ENCODE measurements around the gene PF4V1. TPM values are rescaled to one million over a fixed set of nuclear protein-coding genes. Genes with fewer than 3 reads are reported as not detected.

Gene PF4V1
- total RNA-seq: not detected

- POLR2A ChIA-PET: no interaction called here
- peaks cover 9% of the 10 kb centered on the region for H3K27me3 Mint-ChIP-seq (ENCODE audit: low read depth)
- no peak for DNase-seq
- H3K4me3 Mint-ChIP-seq: no peak within 1 kb of the TSS
- no peaks in the 10 kb centered on the region for H3K9me3 Mint-ChIP-seq (ENCODE audit: insufficient read depth)
- no peaks in the 10 kb centered on the region for H3K4me1 Mint-ChIP-seq (ENCODE audit: low read depth)
- H3K27ac Mint-ChIP-seq: no peak within 1 kb of the TSS
- no peak for ATAC-seq
- CTCF ChIA-PET: no interaction called here
- no peaks in the 10 kb centered on the region for H3K36me3 Mint-ChIP-seq (ENCODE audit: low read depth)
Measured at GRCh38 chr4:73853246-73853704, at the start of gene PF4V1. Gene PF4V1 (plus strand): TSS chr4:73853296. CDS start chr4:73853363, 67 bp downstream.

- H3K4me1 Mint-ChIP-seq (ENCODE audit: low read depth): no peaks in the 10 kb centered on the region
- no peak overlapping the region for H3K4me3 Mint-ChIP-seq
- ChIA-PET POLR2A (no interaction called here), CTCF (no interaction called here)
- no peak for DNase-seq
- H3K27me3 Mint-ChIP-seq (ENCODE audit: low read depth): no peaks in the 10 kb centered on the region
- H3K9me3 Mint-ChIP-seq (ENCODE audit: insufficient read depth): no peaks in the 10 kb centered on the region
- ATAC-seq: no peak
- H3K36me3 Mint-ChIP-seq (ENCODE audit: low read depth): no peaks in the 10 kb centered on the region
- H3K27ac Mint-ChIP-seq: no peak overlapping the region
Measured at GRCh38 chr4:73810191-73810590, 42.9 kb upstream of the PF4V1 start.

DNA sequence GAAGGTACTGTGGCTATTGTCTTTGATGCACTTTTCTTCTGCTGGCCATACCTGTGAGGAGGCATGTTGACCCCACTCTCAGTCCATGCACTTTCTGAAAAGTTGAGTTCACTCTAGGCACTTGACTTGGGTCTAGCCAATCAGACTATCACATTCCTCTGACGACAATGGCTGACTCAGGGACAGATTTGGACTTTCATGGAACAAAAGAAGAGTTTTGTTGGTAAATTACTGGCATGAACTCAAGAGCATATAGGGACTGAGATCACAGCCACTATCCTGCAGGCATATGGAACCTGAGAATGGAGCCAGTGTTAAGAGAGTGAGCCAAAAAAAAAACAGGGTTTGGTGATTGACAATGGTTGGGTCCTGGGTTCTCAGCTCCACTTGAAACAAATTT lies 41.3 kb upstream of the PF4V1 start:
- no peaks in the 10 kb centered on the region for H3K36me3 Mint-ChIP-seq (ENCODE audit: low read depth)
- ChIA-PET POLR2A (no interaction called here), CTCF (no interaction called here)
- no peaks in the 10 kb centered on the region for H3K4me1 Mint-ChIP-seq (ENCODE audit: low read depth)
- H3K27ac Mint-ChIP-seq: no peak overlapping the region
- H3K4me3 Mint-ChIP-seq: no peak overlapping the region
- DNase-seq (no peak), ATAC-seq (no peak)
- H3K27me3 Mint-ChIP-seq (ENCODE audit: low read depth): no peaks in the 10 kb centered on the region
- no peaks in the 10 kb centered on the region for H3K9me3 Mint-ChIP-seq (ENCODE audit: insufficient read depth)

DNA sequence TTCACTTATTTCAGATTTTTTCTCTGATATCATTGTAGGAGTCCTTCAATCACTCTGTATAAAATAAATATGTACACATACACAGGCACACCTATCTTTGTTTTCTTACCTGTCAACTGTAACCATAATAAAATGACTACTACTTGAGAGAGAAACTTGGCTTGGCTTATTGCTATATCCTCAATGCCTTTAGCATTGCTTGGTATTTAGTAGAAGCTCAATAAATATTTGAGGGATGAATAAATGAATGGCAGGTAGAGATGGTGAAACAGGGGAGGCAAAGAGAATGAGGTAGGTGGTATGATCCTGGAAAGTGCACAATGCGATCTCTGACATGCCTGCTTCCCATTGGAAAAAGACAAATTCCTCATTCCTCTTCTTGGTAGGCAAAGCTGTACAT lies 38.4 kb upstream of the PF4V1 start:
- Mint-ChIP-seq H3K4me3 (no peak overlapping the region), H3K36me3 (ENCODE audit: low read depth) (no peaks in the 10 kb centered on the region), H3K9me3 (ENCODE audit: insufficient read depth) (no peaks in the 10 kb centered on the region), H3K27me3 (ENCODE audit: low read depth) (no peaks in the 10 kb centered on the region), H3K27ac (no peak overlapping the region), H3K4me1 (ENCODE audit: low read depth) (no peaks in the 10 kb centered on the region)
- ATAC-seq (no peak), DNase-seq (no peak)
- ChIA-PET POLR2A (no interaction called here), CTCF (no interaction called here)

DNA sequence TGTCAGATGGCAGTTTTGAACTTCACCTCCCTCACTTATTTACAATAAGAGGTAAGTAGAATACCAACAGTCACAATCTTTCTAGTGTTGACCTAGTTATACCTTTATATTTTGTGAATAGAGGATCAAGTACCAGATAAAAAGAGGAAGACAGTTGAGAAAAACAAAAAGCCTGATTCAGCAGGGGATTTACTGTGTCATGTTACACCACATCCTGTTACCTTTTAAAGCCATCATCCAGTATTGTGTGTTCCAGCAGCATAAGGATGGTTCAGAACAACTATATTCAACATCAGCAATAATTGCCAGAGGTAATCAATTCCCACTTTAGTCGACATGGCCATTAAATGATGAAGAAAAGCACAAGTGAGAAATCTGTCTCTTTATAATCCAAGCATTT lies 38.0 kb upstream of the PF4V1 start:
- ChIA-PET CTCF (no interaction called here), POLR2A (no interaction called here)
- Mint-ChIP-seq H3K27me3 (ENCODE audit: low read depth) (no peaks in the 10 kb centered on the region), H3K36me3 (ENCODE audit: low read depth) (no peaks in the 10 kb centered on the region), H3K4me1 (ENCODE audit: low read depth) (no peaks in the 10 kb centered on the region), H3K9me3 (ENCODE audit: insufficient read depth) (no peaks in the 10 kb centered on the region), H3K27ac (no peak overlapping the region), H3K4me3 (no peak overlapping the region)
- ATAC-seq (no peak), DNase-seq (no peak)

GRCh38 chr4:73816814-73817213 lies 36.3 kb upstream of the PF4V1 start:
- no peaks in the 10 kb centered on the region for H3K4me1 Mint-ChIP-seq (ENCODE audit: low read depth)
- CTCF ChIA-PET: no interaction called here
- POLR2A ChIA-PET: interaction anchor here (0.7 kb wide), 1 partner anchor 26 kb away, joined by 7 read pairs; no protein-coding TSS in a partner anchor

DNA sequence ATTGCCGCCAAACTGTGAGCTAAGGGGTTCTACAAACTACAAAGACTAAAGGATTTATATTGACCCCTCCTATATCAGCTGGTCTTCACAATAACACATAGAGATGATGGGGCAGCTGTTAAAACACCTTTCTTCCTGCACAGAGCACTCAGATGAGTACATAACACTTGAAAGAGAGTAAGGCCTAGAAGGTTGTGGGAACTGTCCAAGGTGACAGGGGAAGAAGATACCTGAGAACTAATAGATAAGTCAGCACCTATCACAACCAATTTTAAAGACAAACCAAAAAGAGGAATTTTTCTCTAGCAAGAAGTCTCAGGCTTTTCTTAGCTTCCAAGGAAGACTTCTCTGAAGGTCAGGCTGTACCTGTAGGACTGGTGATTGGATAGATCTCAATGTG lies 35.8 kb upstream of the PF4V1 start:
- Mint-ChIP-seq H3K27me3 (ENCODE audit: low read depth) (no peaks in the 10 kb centered on the region), H3K9me3 (ENCODE audit: insufficient read depth) (no peaks in the 10 kb centered on the region), H3K27ac (no peak overlapping the region), H3K4me1 (ENCODE audit: low read depth) (no peaks in the 10 kb centered on the region), H3K4me3 (no peak overlapping the region), H3K36me3 (ENCODE audit: low read depth) (no peaks in the 10 kb centered on the region)
- DNase-seq: no peak
- POLR2A ChIA-PET: no interaction called here
- no peak for ATAC-seq
- CTCF ChIA-PET: no interaction called here

More at GRCh38 chr4:73816814-73817213, 36.3 kb upstream of the PF4V1 start:
- DNase-seq (no peak), ATAC-seq (no peak)
- H3K9me3 Mint-ChIP-seq (ENCODE audit: insufficient read depth): no peaks in the 10 kb centered on the region
- H3K27me3 Mint-ChIP-seq (ENCODE audit: low read depth): no peaks in the 10 kb centered on the region
- H3K4me3 Mint-ChIP-seq: no peak overlapping the region
- no peaks in the 10 kb centered on the region for H3K36me3 Mint-ChIP-seq (ENCODE audit: low read depth)
- no peak overlapping the region for H3K27ac Mint-ChIP-seq

DNA sequence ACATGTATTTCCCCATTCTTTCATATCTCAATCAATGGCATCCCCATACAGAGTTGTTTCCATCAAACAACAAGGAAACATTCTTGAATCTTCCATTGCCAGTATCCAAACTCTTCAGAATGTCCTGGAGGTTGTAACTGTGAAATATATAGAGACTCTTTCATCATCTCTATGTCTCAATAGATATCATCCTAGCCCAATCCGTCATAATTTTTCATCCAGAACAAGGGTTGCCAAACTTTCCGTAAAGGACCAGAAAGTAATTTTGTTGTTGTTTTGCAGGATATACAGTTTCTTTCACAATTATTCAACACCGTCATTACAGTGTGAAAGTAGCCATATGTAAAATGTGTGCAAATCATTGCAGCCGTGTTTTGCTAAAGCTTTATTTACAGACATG lies 31.8 kb upstream of the PF4V1 start:
- Mint-ChIP-seq H3K9me3 (ENCODE audit: insufficient read depth) (no peaks in the 10 kb centered on the region), H3K4me3 (no peak overlapping the region), H3K27ac (no peak overlapping the region), H3K36me3 (ENCODE audit: low read depth) (no peaks in the 10 kb centered on the region), H3K4me1 (ENCODE audit: low read depth) (no peaks in the 10 kb centered on the region), H3K27me3 (ENCODE audit: low read depth) (no peaks in the 10 kb centered on the region)
- ChIA-PET POLR2A (no interaction called here), CTCF (no interaction called here)
- ATAC-seq (no peak), DNase-seq (no peak)

DNA sequence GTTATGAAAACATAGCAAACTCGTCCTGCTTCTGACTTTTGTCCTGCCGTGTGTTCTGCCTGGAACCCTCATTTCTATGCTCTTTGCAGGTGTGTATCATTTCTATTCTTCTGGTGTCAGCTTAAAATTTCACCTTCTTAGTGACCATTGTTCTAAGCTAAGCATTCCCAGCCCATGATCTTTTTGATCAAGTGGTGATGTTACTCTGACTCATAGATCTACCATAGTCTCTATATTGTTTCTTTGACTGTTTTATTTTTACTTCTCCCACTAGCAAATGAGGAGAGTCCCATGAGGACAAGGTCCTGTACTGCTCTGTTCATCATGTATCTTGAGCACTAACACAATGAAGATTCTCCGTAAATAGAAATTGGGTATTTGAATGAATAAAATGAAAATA lies 30.7 kb upstream of the PF4V1 start:
- no peak for ATAC-seq
- CTCF ChIA-PET: no interaction called here
- POLR2A ChIA-PET: no interaction called here
- no peaks in the 10 kb centered on the region for H3K36me3 Mint-ChIP-seq (ENCODE audit: low read depth)
- no peak for DNase-seq
- H3K4me3 Mint-ChIP-seq: no peak overlapping the region
- no peak overlapping the region for H3K27ac Mint-ChIP-seq
- no peaks in the 10 kb centered on the region for H3K9me3 Mint-ChIP-seq (ENCODE audit: insufficient read depth)
- no peaks in the 10 kb centered on the region for H3K27me3 Mint-ChIP-seq (ENCODE audit: low read depth)
- H3K4me1 Mint-ChIP-seq (ENCODE audit: low read depth): no peaks in the 10 kb centered on the region

DNA sequence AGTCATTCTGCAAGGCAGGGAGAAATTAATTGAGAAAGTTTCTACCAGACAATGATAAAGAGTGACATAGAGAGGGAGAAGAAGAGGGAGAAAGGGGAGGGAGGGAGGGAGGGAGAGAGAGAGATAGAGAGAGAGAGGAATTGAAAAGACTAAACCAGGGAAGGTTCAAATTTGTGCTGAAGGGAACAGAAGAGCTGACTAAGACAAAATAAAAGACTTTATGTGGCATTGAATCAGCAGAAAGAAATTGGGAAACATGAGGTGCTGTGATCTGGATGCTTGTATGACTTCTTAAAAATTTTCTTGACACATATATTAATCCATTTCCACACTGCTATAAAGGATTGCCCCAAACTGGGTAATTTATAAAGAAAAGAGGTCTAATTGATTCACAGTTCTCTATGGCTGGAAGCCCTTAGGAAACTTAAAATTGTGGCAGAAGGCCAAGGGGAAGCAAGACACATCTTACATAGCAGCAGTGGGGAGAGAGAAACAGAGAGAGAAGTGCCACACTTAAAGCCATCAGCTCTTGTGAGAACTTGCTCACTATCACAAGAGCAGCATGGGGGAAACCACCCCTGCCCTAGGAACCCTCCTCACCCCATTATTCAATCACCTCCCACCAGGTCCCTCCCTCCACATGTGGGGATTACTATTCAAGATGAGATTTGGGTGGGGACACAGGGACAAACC lies 30.1 kb upstream of the PF4V1 start:
- no peak overlapping the region for H3K4me3 Mint-ChIP-seq
- no peaks in the 10 kb centered on the region for H3K9me3 Mint-ChIP-seq (ENCODE audit: insufficient read depth)
- no peaks in the 10 kb centered on the region for H3K36me3 Mint-ChIP-seq (ENCODE audit: low read depth)
- DNase-seq (no peak), ATAC-seq (no peak)
- CTCF ChIA-PET: no interaction called here
- H3K27me3 Mint-ChIP-seq (ENCODE audit: low read depth): no peaks in the 10 kb centered on the region
- POLR2A ChIA-PET: no interaction called here
- H3K4me1 Mint-ChIP-seq (ENCODE audit: low read depth): no peaks in the 10 kb centered on the region
- no peak overlapping the region for H3K27ac Mint-ChIP-seq

DNA sequence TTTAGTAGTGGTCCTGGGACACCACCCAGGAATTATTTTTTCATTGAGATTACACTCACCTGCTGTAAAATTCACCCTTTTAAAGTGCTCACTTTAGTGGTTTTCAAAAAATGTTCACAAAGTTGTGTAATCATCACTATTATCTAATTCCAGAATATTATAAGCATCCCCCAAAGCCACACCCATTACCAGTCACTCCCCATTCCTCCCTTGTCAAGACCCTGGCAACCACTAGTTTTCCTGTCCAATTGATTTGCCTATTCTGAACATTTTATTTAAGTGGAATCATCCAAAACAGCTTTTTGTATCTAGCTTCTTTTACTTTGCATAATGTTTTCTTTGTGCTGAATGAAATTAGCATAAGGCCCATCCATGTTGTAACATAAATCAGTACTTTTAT lies 29.3 kb upstream of the PF4V1 start:
- ChIA-PET POLR2A (no interaction called here), CTCF (no interaction called here)

DNA sequence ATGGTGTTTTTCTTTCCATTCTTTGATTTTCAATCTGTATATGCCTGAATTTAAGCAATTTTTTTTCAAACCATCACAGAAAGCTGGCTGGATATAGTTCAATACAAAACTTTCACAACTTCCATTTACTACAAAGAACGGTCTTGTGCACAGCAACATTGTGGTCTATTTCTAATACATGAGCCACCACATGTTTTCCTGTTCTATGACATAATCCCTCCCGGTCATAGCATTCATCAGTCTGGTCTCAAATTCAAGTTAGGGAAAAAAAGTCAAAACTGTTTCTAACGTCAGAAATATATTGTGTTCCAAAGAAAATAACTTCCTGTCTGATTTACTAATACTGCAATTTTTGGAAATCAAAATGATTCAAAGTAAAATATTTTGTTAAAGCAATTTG lies 24.1 kb upstream of the PF4V1 start:
- H3K27me3 Mint-ChIP-seq (ENCODE audit: low read depth): no peaks in the 10 kb centered on the region
- no peaks in the 10 kb centered on the region for H3K36me3 Mint-ChIP-seq (ENCODE audit: low read depth)
- no peak for ATAC-seq
- H3K27ac Mint-ChIP-seq: no peak overlapping the region
- no peaks in the 10 kb centered on the region for H3K4me1 Mint-ChIP-seq (ENCODE audit: low read depth)
- H3K4me3 Mint-ChIP-seq: no peak overlapping the region
- CTCF ChIA-PET: no interaction called here
- DNase-seq: no peak
- H3K9me3 Mint-ChIP-seq (ENCODE audit: insufficient read depth): no peaks in the 10 kb centered on the region
- POLR2A ChIA-PET: no interaction called here

More for the DNA sequence above, 29.3 kb upstream of the PF4V1 start:
- H3K27me3 Mint-ChIP-seq (ENCODE audit: low read depth): no peaks in the 10 kb centered on the region
- H3K9me3 Mint-ChIP-seq (ENCODE audit: insufficient read depth): no peaks in the 10 kb centered on the region
- ATAC-seq: no peak
- H3K36me3 Mint-ChIP-seq (ENCODE audit: low read depth): no peaks in the 10 kb centered on the region
- no peak for DNase-seq
- H3K27ac Mint-ChIP-seq: no peak overlapping the region
- H3K4me3 Mint-ChIP-seq: no peak overlapping the region
- H3K4me1 Mint-ChIP-seq (ENCODE audit: low read depth): no peaks in the 10 kb centered on the region

- no peak overlapping the region for H3K27ac Mint-ChIP-seq
- CTCF ChIA-PET: no interaction called here
- no peak overlapping the region for H3K4me3 Mint-ChIP-seq
- no peak for ATAC-seq
- H3K4me1 Mint-ChIP-seq (ENCODE audit: low read depth): no peaks in the 10 kb centered on the region
- POLR2A ChIA-PET: no interaction called here
- H3K9me3 Mint-ChIP-seq (ENCODE audit: insufficient read depth): no peaks in the 10 kb centered on the region
- H3K36me3 Mint-ChIP-seq (ENCODE audit: low read depth): no peaks in the 10 kb centered on the region
- no peak for DNase-seq
- H3K27me3 Mint-ChIP-seq (ENCODE audit: low read depth): peaks cover 2% of the 10 kb centered on the region
Measured at GRCh38 chr4:73831569-73831968, 21.5 kb upstream of the PF4V1 start.

Data from activated CD8-positive, alpha-beta T cell treated with anti-CD3 and anti-CD28 coated beads, Interleukin-2, amount 10 ng/mL, durations not matched to agents 7 days and 5 days (primary cell).